Measurements from ENCODE around the gene C5.

- TF ChIP-seq, protein P1, sequence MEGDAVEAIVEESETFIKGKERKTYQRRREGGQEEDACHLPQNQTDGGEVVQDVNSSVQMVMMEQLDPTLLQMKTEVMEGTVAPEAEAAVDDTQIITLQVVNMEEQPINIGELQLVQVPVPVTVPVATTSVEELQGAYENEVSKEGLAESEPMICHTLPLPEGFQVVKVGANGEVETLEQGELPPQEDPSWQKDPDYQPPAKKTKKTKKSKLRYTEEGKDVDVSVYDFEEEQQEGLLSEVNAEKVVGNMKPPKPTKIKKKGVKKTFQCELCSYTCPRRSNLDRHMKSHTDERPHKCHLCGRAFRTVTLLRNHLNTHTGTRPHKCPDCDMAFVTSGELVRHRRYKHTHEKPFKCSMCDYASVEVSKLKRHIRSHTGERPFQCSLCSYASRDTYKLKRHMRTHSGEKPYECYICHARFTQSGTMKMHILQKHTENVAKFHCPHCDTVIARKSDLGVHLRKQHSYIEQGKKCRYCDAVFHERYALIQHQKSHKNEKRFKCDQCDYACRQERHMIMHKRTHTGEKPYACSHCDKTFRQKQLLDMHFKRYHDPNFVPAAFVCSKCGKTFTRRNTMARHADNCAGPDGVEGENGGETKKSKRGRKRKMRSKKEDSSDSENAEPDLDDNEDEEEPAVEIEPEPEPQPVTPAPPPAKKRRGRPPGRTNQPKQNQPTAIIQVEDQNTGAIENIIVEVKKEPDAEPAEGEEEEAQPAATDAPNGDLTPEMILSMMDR (IDR thresholded peaks at IDR 0.05), result no peak
- TF ChIP-seq POLR2A (IDR thresholded peaks at IDR 0.05), result no peak
These were observed 130.0 kb downstream of the C5 start for GRCh38 chr9:120919843-120920805.

All from adrenal gland (tissue), 5 donors.